HG03565 (cell line): ENCODE results near the gene C1orf174.
"Not testable (repeated sequence)": the region's sequence is repeated elsewhere in the genome, so short reads cannot be mapped to it uniquely, and the experiment has no call there.

Experiments used
- ATAC-seq: cut with Tn5 transposase; IDR thresholded peaks from one replicate; pipeline ENCODE4 v1.9.1; 2021; ENCODE audit warnings: mild to moderate bottlenecking, moderate library complexity; ENCODE audit not compliant: unreplicated experiment

C1orf174 gene

GRCh38 chr1:3926956-3927355 is 26.9 kb upstream of the C1orf174 start:
- no peak for ATAC-seq

GRCh38 chr1:3925762-3926161 is 25.7 kb upstream of the C1orf174 start:
- ATAC-seq: no peak

- no peak for ATAC-seq
These were observed 25.2 kb upstream of the C1orf174 start for GRCh38 chr1:3925256-3925655.

- ATAC-seq: no peak
These were observed 24.8 kb upstream of the C1orf174 start for GRCh38 chr1:3924825-3925220.

- no peak for ATAC-seq
These were observed 24.2 kb upstream of the C1orf174 start for GRCh38 chr1:3924186-3924824.

GRCh38 chr1:3923378-3924185 is 23.5 kb upstream of the C1orf174 start:
- no peak for ATAC-seq

- no peak for ATAC-seq
These were observed 22.8 kb upstream of the C1orf174 start for GRCh38 chr1:3922851-3923250.

GRCh38 chr1:3922201-3922725 is 22.2 kb upstream of the C1orf174 start:
- ATAC-seq: no peak

- ATAC-seq: no peak
These were observed 21.7 kb upstream of the C1orf174 start for GRCh38 chr1:3921765-3922164.

GRCh38 chr1:3919706-3920105 is 19.6 kb upstream of the C1orf174 start:
- no peak for ATAC-seq

- ATAC-seq: no peak
These were observed 19.0 kb upstream of the C1orf174 start for GRCh38 chr1:3918966-3919611.

- ATAC-seq: not testable (repeated sequence)
These were observed 18.3 kb upstream of the C1orf174 start for GRCh38 chr1:3918359-3918758.

GRCh38 chr1:3917761-3918160 is 17.7 kb upstream of the C1orf174 start:
- ATAC-seq: no peak

GRCh38 chr1:3915551-3916121 is 15.6 kb upstream of the C1orf174 start:
- no peak for ATAC-seq

GRCh38 chr1:3914911-3915310 is 14.8 kb upstream of the C1orf174 start:
- no peak for ATAC-seq

- no peak for ATAC-seq
These were observed 14.3 kb upstream of the C1orf174 start for GRCh38 chr1:3914331-3914851.

GRCh38 chr1:3912809-3913685 is 13.0 kb upstream of the C1orf174 start:
- ATAC-seq: no peak

- ATAC-seq: no peak
These were observed 12.1 kb upstream of the C1orf174 start for GRCh38 chr1:3911981-3912808.
